Erythroblast (primary cell): ENCODE results near the gene PISD.

Source experiments
- DNase-seq, 2 experiments: peaks; one replicate each; lab custom pipeline; 2025; lab: John Stamatoyannopoulos, UW
- GATA1 ChIP-seq: IDR thresholded peaks from 2 replicates; pipeline ENCODE4 v1.6.1; 2011; ENCODE audit warnings: low read depth, mild to moderate bottlenecking, control low read depth, low read length, moderate library complexity
- POLR2A ChIP-seq: IDR thresholded peaks from 2 replicates; pipeline ENCODE4 v1.6.1; 2011; ENCODE audit warnings: mild to moderate bottlenecking, low read length

PISD gene

DNA sequence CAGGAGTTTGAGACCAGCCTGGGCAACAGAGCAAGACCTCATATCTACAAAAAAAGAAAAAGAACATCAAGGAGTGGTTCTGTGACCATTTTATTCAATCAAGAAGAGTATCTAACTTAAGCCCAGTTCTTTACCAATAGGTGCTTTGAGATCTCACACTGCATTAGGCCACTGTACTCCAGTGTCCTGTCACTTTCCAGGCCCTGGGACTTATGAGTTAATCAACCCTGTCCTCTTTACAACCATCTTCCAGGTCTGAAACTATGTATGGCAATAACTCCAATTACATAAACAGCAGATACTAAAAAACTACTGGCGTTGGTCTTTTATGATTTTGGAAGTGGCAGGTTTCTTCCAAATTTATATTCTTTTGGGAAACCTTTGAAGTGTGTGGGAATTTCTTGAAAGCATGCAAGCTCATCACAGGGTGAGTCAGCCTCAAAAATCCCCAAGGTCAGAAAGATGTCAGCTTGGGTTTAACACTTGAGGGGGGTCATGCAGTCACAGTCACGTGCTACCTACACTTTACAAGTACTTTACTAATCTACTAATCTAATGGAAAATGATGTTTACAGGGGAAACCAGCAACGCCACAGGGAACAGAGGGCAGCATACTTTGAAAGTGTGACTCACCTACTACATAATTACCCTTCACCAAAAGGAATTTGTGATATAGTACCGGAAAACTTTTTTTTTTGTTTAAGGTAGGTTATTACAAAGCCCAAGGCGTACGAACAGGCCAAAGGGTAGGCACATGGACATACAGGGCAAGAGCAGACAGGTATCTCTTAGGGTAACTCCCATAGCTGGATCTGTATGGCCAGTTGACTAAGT lies 15.6 kb downstream of the PISD start:
- peak in 1 of 2 experiments; percentile 45 for DNase-seq
- TF ChIP-seq GATA1 = no peak
- TF ChIP-seq POLR2A = no peak

DNA sequence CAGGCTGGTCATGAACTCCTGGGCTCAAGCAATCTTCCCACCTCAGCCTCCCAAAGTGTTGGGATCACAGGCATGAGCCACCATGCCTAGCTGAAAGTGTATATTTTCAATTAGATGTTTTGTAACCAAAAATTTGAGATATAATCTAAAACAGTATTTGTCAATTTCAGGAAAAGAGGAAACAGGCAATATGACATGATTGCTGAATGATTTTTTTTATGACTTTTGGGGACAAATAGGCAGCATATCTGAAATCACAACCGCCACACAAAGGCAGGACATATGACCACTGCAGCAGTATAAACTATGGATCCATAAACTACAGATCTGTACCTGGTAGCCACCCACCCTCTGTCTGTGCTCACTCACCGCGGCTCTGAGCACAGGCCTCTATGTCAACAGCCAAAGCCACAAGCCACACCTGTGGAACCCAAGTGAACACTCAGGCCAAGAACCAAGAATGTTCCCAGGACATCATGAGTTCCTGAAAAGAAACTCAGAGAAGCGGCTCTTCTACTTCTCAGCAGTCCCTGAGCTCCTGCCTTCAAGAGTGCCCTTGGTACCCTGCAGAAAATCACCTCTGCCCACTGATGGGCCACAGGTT lies 22.5 kb downstream of the PISD start:
- no peak for TF ChIP-seq POLR2A
- no peak for TF ChIP-seq GATA1
- DNase-seq = no peak

DNA sequence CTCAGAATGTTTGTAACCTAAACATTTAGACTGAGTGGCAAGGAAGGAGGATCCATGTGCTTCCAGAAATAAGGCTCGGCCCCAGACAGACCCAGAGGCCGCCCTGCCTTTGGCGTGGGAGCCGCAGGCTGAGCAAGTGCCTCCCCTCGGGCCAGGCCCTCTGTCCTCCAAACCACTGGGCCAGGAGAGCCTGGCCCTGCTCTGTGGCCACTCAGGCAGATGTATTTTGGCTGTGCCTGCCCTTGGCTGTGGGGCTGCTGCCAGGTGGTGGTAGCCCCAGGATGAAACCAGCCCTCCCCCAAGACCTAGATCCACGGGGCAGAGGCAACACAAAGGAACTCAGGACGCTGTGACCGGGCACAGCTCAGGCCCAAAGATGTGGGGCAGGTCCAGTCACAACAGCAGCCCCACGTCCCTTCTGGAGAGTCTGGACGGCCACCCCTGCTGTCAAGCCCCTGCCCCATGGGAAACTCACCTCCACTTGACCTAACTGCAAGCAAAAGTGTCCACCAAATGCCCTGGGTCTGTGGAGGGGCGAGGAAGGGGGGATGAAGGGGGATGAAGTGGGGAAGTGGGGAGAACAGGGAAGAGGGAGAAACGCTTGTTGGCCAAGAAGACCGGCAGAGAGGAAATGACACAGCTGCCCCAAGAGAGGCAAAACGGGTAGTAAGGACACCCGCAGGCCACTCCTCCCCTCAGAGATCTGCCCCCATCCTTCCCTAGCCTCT lies 24.0 kb downstream of the PISD start:
- TF ChIP-seq GATA1 = no peak
- peak; percentile 46 for TF ChIP-seq POLR2A
- peak; percentile 50 to 52 for DNase-seq

DNA sequence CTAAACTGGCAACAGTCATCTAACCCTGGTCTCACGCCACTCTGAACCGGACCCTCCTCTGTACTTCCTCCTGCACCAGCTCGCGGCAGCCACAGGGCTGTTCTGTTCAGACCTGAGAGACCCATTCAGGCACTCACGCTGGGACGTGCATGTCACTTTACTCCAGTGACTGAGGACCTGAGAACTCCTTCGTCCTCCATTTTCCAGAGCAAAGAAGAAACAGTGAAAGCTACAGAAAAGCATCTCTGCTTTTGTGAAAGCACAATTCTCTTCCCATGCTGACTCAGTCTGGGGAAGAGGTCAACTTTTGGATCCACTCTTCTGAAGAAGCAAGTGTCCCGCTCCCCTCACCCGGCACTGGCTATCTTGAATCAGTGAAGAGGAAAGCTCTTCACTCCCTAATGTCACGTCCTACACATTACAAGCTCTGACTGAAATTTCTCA lies 24.5 kb downstream of the PISD start:
- peak; percentile 66 to 79 for DNase-seq
- TF ChIP-seq GATA1 (no peak), POLR2A (peak; percentile 54)

DNA sequence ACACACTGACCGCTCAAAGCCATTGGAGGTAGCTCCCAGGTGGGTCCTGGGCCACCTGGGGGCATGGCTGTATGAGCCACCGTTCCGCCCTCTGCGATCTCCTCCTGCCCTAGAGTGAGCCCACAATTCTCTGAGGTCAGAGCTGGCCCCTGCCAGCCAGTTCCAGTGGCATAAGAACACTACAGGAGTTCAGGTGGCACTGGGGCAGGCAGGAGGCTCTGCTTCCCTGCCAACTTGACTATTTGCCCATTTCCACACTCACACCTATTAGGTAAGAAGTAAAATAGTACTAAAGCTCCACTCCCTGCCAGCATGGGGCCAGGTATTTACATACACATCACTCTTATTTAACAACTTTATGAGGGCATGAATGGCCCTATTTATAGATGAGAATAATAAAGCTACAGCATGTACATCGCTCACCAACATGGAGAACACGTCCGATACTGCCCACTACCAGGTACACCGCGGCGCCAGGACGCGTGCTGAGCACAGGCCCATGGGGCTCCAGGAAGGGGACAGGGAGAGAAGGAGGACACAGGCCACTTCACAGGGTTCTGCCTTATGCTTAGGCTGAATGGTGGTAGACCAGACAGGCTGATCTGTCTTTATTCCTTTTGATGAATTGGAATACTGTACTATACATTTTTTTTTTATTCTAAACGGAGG lies 26.2 kb downstream of the PISD start:
- TF ChIP-seq GATA1 (no peak), POLR2A (no peak)
- no peak for DNase-seq

DNA sequence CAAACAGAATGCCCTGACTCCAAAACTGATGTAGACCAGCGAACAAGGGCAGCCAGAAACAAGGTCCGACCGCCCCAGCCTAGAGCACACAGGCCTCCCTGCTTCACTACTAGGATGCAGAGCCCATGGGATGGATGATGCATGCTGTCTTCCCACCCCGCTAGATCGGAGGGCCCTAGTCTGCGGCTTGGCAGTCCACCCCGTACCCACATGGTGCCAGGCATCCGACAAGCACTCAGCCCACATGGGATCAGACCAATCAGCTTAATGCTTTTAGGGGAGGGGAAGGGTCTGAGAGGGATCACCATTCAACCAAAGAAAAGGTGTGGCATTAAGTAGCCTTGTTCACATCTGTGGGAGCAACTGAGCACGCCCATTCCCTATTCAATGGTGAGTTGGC lies 30.6 kb downstream of the PISD start:
- DNase-seq = peak in 1 of 2 experiments; percentile 45
- TF ChIP-seq GATA1 (no peak), POLR2A (no peak)

DNA sequence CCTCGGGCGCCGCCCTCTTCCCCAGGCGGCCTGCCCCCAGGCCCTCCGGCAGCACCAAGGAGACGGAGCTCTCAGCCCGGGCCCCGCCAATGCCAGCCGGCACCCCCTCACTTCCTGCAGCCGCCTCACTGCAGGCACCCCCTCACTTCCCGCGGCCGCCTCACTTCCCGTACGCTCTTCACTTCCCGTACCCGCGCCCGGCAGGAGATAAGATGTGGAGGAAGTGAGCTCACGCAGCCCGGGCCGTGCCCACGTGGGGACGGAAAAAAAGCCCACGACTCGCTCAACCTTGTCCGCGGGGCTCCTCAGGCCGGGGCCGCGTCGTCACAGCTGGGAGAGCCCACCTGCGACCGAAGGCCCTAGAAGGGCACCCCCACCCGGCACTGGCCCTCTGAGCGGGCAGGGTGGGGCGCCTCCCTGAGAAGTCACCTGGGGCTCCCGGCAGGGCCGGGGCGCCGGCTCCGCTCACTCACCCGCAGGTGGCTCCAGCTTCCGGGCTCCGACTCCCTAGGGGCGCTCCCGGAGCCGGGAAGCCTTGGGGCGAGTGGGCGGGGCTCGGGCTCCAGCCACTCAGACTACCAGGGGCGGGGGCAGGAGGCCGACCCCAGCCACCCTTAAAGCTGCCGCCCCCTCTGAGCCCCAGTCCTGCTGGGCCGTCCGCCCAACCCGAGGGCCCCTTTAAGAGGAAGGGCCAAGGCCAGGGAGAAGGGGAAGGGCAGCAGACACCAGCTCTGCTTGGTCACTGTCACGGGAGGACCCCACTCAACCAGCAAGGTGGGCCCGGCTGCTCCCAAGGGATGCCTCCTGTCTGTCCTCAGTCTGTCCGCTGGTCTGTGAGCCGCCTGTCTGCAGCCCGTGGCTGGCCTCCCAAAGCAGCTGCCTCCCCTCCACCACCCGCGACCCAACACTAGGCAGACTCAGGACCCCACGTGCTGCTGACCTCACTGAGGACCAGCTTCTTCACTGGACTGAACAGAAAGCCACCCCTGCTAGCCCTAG lies 31.4 kb downstream of the PISD start:
- DNase-seq = peak; percentile 87 to 88
- TF ChIP-seq POLR2A (peak; percentile 78), GATA1 (no peak)

DNA sequence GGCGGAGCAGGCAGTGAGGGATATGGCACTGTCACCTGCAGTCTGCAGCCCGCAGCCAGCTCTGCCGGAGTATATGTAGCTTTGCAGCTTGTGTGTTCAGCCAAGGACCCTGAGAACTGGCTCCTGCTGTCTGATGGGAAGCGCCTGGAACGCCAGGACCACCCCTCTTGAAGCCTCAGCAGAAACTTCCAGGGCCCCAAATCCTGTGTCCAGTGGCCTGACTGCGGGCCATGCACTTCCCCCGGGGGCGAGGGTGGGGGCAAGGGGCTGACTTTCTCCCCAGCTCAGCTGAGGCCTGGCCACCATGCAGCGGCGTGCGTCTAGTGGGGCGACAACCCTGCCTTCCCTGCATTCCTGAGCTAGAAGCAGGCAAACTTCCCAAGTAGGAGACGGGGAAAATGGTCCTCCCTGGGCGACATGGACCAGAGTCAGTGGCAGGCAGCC lies 32.3 kb downstream of the PISD start:
- TF ChIP-seq GATA1 = no peak
- no peak for TF ChIP-seq POLR2A
- peak in 1 of 2 experiments; percentile 57 for DNase-seq

DNA sequence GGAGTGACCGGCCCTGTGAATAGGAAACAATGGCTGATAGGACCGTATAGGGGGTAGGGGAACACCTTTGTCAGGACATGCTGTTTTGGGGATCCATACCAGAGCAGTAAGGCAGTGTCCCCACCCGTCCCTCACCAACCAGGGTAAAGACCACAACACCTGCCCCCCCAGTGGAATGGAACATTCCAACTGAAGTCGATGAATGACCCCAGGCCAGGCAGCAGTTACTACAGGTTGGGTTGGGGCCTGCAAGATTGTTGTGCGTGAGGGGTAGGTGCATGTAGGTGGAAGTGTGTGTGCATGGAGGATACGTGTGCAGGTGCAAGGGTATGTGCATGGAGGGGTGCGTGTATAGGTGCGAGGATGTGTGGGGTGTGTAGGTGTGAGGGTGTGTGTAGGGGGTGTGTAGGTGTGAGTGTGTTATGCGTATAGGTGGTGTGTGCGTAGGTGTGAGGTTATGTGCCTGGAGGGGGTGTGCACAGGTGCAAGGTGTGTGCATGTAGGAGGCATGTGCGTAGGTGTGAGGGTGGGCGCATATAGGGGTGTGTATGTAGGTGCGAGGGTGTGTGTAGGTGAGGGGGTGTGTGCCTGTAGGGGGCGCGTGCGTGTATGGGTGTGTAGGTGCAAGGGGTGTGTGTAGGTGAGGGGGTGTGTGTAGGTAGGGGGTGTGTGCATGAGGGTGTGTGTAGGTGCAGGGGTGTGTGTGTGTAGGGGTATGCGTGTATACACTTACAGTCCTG lies 32.9 kb downstream of the PISD start:
- no peak for TF ChIP-seq GATA1
- peak; percentile 26 for TF ChIP-seq POLR2A
- DNase-seq = peak; percentile 37 to 49

DNA sequence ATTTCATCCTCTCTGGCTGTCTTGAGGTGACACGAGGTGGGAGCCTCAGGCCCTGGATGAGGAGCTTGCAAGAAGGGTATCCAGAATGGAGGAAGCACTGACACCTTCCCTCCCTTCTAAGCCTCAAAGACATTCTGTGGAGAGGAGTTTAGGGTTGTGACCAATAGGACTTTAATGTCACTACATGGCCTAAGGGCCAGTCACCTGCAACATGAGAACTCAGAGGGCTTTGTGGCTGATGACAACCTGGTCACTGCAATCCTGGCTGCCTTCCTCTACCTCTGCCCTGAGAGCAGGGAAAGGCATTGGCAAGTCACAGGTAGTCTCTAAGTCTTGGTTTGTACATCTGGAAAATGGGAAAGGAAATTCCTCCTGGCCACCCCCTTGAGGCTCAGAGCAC lies 33.7 kb downstream of the PISD start:
- peak in 1 of 2 experiments; percentile 42 for DNase-seq
- TF ChIP-seq POLR2A = no peak
- TF ChIP-seq GATA1 = no peak

DNA sequence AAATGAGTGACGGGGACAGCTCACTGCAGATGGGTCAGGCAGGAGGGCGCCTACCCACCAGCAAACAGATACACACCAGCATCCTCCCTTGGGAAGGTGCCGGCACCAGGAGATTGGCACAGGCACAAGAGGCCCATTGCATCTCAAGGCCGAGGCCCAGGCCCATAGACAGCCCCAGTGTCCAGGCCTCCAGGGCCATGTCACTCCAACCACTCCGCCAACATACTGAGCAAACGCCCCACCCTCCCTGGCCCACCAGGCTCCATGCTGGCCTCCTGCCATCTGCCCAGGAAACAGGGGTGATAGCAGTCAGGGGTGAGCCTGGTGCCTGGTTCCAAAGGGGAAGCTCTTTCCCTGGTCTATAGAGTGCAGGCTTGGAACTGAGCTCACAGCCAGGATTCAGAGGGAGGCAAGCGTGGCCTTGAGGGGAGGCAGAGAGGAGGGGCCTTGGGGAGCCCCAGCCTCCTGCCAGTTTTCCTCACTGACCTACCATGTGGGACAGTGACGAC lies 34.7 kb downstream of the PISD start:
- TF ChIP-seq POLR2A (no peak), GATA1 (no peak)

More for the DNA sequence above, 34.7 kb downstream of the PISD start:
- peak; percentile 79 to 81 for DNase-seq
